ENCODE measurements around the gene H2BK1. TPM values are rescaled to one million over a fixed set of nuclear protein-coding genes. Genes with fewer than 3 reads are reported as not detected.

H2BK1 gene
- total and polyA plus RNA-seq, 10 donors, result 0.24 TPM; not detected in 9

DNA sequence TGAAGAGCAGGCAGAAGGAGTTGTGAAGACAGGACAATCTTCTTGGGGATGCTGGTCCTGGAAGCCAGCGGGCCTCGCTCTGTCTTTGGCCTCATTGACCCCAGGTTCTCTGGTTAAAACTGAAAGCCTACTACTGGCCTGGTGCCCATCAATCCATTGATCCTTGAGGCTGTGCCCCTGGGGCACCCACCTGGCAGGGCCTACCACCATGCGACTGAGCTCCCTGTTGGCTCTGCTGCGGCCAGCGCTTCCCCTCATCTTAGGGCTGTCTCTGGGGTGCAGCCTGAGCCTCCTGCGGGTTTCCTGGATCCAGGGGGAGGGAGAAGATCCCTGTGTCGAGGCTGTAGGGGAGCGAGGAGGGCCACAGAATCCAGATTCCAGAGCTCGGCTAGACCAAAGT is 23.5 kb upstream of the H2BK1 start:
- Histone ChIP-seq H3K27me3 (replicated peaks in 1 of 7) (no peaks in the 10 kb centered on the region), H3K36me3 (peaks cover 0 to 50% (median 40%) of the 10 kb centered on the region in 6 donors), H3K27ac (peak overlapping the region in 4 of 8 donors; percentile 81 to 97 (median 94)), H3K9me3 (no peaks in the 10 kb centered on the region), H3K4me3 (peak overlapping the region in 6 of 8 donors; percentile 90 to 99 (median 98)), H3K4me1 (peaks cover 13 to 50% (median 33%) of the 10 kb centered on the region in 6 donors)
- peak; percentile 74 for DNase-seq
- intact Hi-C loops (cut with DNase I; ENCODE audit: low total_unique reads), result no loop called here
- WGBS, 5 donors, result 66 to 81% (median 70%) methylated on average over 9 of the region's 9 CpGs
- TF ChIP-seq POLR2AphosphoS5 (IDR thresholded peaks at IDR 0.05), result no peak

DNA sequence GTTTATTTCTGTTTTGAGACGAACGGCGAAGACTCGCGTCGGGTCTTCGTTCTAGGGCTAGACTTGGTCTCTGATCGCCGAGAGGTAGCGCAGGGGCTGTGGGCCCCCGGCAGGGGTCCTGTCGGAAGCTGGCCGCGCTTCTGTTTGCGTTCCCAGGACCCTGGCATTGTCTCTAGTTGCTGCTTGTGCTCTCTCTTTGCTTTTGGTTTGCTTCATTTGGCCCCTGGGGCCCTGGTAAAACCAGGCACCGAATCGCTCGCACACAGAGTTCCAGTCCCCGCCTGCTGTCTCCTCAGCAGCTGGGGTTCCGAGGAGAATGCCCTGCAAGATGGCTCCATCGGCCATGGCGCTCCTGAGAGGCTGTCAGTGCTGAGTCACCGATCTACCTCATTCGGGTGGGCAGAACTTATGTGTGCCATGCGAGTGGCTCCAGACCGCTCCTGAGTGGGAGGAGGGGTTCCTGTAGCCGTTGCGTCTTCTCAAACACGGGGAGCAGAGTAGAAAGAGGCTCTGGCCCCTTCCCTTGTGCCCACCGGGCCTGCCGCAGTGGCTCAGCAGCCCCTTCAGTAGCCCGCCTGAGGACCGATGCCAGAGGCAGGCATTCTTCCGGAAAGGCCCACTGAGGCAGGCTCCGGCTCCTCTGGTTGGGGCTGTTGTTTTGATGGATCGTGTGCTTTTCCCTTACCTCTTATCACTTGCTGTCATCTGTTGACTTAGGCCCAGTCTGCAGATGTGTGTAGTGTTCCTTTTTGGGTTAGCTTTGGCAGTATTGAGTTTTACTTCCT is 22.8 kb upstream of the H2BK1 start:
- H3K27ac ChIP-seq, result peak overlapping the region; percentile 77 to 97 (median 91)
- H3K4me3 ChIP-seq, result peak overlapping the region; percentile 90 to 99 (median 98)
- DNase-seq, result peak; percentile 87
- H3K27me3 ChIP-seq (replicated peaks in 1 of 7), result no peaks in the 10 kb centered on the region
- no peaks in the 10 kb centered on the region for H3K9me3 ChIP-seq
- intact Hi-C loops (cut with DNase I; ENCODE audit: low total_unique reads), result no loop called here
- 0 to 4% (median 2%) methylated on average over 23 to 36 of the region's 36 CpGs for WGBS, 5 donors
- peaks cover 0 to 43% (median 33%) of the 10 kb centered on the region in 6 donors for H3K36me3 ChIP-seq
- H3K4me1 ChIP-seq, result peaks cover 13 to 53% (median 34%) of the 10 kb centered on the region in 6 donors
- TF ChIP-seq POLR2A (IDR thresholded peaks at IDR 0.05) (no peak), POLR2AphosphoS5 (IDR thresholded peaks at IDR 0.05) (peak in 1 of 3 donors; percentile 1)

DNA sequence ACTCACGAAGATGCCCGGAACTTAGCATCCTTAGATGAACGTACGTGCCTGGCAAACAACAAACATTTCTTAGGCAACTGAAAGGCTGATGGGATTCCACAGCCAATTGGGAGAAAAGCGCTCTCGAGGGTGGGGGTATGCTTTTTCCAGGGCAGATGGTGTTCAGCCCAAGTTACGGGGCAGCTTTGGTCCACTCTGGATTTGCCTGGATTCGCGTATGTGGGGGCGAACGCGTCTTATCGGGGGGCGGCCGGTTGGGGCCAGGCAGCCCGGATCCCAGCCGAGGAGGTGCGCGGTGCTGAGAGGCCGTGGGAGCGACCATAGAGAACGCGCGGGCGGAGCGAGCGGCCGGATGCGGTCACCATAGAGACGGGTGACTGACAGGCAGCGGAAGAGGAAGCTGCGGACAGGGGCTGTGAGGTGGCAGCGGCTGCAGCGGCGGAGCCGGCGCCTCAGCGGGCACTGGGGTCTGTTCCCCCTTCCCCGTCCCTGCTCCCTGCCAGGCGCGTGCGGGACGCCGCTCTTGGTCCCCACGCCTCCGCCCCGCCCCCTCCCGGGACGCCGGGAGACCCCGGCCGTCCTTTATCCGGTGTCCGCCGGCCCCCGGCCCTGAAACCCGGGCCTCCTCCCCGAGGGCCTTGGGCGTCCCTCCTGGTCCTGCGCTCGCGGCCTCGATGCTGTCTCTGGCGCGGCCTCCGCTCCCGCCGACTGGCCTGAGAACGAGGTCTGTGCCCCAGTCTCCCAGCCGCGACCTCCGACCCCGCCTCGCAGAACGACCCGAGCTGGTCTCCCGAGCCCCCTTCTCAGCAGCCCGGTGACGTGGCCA is 22.0 kb upstream of the H2BK1 start, which contains the start of gene CHPF2:
Gene CHPF2 (plus strand): TSS at position 393 of the 826 bp plus-strand sequence. CDS start 1,529 bp downstream, outside the sequence.
- peaks cover 17 to 60% (median 40%) of the 10 kb centered on the region in 6 donors for H3K4me1 ChIP-seq
- H3K27ac ChIP-seq, result peak within 1 kb of the TSS; percentile 77 to 97 (median 91)
- H3K36me3 ChIP-seq, result peaks cover 0 to 35% (median 25%) of the 10 kb centered on the region in 6 donors
- no peaks in the 10 kb centered on the region for H3K9me3 ChIP-seq
- peak; percentile 99 for DNase-seq
- TF ChIP-seq, protein P1, sequence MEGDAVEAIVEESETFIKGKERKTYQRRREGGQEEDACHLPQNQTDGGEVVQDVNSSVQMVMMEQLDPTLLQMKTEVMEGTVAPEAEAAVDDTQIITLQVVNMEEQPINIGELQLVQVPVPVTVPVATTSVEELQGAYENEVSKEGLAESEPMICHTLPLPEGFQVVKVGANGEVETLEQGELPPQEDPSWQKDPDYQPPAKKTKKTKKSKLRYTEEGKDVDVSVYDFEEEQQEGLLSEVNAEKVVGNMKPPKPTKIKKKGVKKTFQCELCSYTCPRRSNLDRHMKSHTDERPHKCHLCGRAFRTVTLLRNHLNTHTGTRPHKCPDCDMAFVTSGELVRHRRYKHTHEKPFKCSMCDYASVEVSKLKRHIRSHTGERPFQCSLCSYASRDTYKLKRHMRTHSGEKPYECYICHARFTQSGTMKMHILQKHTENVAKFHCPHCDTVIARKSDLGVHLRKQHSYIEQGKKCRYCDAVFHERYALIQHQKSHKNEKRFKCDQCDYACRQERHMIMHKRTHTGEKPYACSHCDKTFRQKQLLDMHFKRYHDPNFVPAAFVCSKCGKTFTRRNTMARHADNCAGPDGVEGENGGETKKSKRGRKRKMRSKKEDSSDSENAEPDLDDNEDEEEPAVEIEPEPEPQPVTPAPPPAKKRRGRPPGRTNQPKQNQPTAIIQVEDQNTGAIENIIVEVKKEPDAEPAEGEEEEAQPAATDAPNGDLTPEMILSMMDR (IDR thresholded peaks at IDR 0.05 in 8 of 11, conservative IDR thresholded peaks at IDR 0.05 in 3 of 11), result peak in 1 of 11 experiments; percentile 17
- peak in 2 of 3 donors; percentile 8 to 69 for TF ChIP-seq POLR2A (IDR thresholded peaks at IDR 0.05)
- TF ChIP-seq POLR2AphosphoS5 (IDR thresholded peaks at IDR 0.05), result peak; percentile 92 to 97 (median 95)
- peak within 1 kb of the TSS; percentile 90 to 99 (median 98) for H3K4me3 ChIP-seq
- 1% methylated on average over 35 to 79 of the region's 79 CpGs for WGBS, 5 donors
- H3K27me3 ChIP-seq (replicated peaks in 1 of 7), result no peaks in the 10 kb centered on the region
- intact Hi-C loops (cut with DNase I; ENCODE audit: low total_unique reads), result no loop called here

DNA sequence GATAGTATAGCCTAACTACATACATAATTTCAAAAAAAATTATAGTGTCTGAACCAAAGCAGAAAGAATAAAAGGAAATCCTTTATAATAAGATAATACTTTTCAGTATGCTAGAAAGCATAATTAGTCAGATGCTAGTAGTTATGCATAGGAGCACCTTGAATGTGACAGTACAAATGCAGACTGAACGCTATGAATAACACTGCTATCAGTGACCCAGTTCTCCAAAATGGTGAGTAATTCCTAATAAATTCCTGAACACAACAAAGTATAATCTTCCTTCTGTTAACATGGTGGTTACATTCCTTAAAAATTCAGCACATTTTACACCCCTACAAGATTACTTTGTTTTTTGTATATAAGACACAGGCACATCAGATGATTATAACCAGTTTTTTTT is 20.8 kb upstream of the H2BK1 start:
- Histone ChIP-seq H3K4me1 (peaks cover 21 to 66% (median 46%) of the 10 kb centered on the region in 6 donors), H3K27ac (no peak overlapping the region), H3K4me3 (no peak overlapping the region), H3K9me3 (no peaks in the 10 kb centered on the region), H3K27me3 (replicated peaks in 1 of 7) (no peaks in the 10 kb centered on the region), H3K36me3 (peaks cover 0 to 22% (median 13%) of the 10 kb centered on the region in 6 donors)
- WGBS, 5 donors, result 77 to 98% (median 82%) methylated on average over 1 of the region's 1 CpG
- TF ChIP-seq, protein P1 (IDR thresholded peaks at IDR 0.05 in 8 of 11, conservative IDR thresholded peaks at IDR 0.05 in 3 of 11), result no peak
- TF ChIP-seq POLR2A (IDR thresholded peaks at IDR 0.05), result no peak
- intact Hi-C loops (cut with DNase I; ENCODE audit: low total_unique reads), result no loop called here
- no peak for DNase-seq

Data from spleen (tissue), 11 donors.